ENCODE data around the gene RCN1. TPM values are rescaled to one million over a fixed set of nuclear protein-coding genes. Genes with fewer than 3 reads are reported as not detected.

Gene RCN1
- total RNA-seq, 1 donor from 2014 or later: 401 TPM

DNA sequence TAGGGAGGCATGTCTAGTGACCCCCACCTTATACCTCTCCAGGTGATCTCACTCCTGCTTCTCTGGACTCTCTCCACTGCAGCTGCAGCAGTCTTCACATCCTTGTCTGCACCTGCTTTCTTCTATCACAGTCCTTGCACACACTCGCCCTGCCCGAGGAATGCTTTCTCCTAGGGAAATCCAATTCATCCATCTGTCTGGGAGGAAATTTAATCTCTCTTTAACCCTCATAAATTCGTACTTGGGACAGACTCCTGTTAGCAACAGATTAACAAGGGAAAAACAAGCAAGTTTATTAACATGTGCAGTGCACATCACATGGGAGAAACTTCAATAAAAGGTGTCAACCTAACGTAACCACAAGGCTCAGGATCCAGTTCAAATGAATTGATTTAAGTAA is 11.3 kb upstream of the RCN1 start:
- DNase-seq (ENCODE audit: low read depth, low spot score): no peak

DNA sequence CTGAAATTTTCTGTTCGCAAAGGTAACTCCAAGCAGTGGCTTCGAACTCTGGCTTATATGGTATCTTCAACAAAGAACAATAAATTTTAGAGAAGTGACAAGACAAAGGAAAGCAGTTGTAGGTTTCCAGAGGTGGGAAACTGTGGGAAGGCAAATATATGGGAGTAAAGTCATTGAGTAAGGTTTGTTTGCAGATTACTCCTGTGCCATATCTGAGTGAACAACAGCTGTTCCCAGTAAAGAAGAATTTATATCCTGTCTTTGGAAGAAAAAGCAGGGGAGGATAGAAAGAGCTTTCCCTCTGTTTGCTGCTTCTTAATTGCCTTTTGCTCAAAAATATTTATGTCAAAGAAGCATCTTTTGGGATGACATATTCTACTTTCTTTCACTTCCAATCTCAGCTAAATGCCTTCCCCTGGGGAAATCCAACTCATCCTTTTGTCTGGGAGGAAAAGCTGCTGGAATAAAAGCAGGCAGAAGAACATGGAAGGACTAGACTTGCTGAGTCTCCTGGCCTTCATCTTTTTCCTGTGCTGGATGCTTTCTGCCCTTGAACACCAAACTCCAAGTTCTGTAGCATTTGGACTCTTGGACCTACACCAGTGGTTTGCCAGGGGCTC is 10.4 kb upstream of the RCN1 start:
- no peak for DNase-seq (ENCODE audit: low read depth, low spot score)

DNA sequence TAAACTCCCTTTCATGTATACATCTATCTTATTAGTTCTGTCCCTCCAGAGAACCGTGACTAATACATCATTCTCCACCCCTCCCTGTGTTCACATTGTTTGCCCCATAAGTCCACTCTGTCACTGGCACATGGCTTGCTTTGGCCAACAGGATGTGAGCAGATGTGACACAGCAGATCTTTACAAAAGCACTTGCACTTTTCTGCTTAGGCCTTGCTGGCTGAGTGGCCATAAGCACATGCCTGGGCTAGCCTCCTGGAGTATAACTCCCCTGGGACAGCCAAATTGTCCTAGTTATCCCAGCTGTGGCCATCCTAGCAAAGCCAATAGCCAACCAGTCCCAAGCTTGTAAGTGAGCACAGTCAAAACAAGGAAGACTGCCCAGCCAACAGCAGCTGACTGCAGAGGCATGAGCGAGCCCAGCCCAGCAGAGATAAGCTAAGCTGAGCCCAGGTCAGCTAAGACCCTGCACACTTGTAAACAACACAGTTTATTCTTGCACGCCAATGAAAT is 9.7 kb upstream of the RCN1 start:
- DNase-seq (ENCODE audit: low read depth, low spot score): no peak

DNA sequence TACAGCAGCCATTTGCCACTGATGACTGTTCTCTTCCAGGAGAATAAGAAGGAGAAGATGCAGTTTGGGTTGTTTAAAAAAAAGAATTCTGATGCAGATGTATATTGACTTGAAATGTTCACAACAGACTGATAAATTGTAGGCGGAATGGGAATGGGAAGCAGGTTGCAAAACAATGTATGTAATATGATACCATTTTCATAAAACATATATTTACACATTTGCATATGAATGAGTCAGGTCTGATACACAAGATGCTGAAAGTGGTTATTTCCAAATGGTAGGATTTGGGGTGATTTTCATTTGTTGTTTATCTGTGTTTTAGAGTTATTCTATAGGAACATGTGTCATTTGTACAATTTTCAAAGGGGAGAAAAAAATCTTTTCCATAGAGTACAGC is 9.0 kb upstream of the RCN1 start:
- DNase-seq (ENCODE audit: low read depth, low spot score): no peak

DNA sequence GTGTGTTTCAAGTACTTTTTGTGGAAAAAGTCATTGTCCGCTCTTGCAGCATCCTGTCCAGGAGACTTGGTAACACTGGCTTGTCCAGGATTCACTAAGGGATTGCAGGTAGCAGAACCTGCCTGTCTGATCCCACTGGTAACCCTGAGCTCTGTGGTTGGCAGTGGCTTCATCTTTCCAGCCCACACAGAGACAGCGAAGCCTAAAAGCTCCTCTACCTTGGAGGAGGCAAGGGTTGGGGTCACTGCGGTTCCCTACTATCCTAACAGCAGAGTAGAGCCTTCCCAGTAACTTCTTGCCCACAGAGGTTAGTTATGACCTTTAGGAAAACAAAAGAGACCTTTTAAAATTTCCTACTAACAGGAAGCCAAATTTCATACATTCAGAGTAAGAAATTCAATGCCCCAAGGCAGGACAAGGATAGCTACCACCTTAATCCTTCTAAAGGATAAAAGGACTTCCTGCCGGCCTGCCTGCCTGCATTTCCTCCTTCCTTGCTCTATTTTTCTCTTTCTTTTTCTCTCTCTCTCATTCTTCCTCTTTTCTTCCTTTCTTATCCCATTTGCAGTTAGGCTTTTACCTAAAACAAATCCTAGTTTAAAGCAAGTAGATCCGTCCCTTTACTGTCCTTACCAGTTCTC is 8.4 kb upstream of the RCN1 start:
- DNase-seq (ENCODE audit: low read depth, low spot score): no peak

DNA sequence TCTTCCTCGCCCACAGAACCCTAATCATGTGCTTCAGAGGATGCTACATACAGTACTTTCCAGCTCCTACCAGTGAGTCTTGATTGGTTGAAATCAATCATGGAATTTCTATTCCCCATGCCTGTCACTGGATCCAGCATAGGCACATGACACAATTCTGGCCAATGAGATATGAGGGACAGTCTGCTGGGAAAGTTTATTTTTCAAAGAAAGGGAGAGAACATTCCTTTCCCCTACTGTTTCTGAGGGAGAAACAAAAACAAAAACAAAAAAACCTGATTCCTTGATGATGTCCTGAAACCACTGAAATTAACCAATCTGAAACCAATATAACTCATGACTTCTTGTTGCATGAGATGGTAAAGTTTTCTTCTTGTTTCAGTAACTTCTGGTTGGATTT is 3.3 kb upstream of the RCN1 start:
- no peak for DNase-seq (ENCODE audit: low read depth, low spot score)

DNA sequence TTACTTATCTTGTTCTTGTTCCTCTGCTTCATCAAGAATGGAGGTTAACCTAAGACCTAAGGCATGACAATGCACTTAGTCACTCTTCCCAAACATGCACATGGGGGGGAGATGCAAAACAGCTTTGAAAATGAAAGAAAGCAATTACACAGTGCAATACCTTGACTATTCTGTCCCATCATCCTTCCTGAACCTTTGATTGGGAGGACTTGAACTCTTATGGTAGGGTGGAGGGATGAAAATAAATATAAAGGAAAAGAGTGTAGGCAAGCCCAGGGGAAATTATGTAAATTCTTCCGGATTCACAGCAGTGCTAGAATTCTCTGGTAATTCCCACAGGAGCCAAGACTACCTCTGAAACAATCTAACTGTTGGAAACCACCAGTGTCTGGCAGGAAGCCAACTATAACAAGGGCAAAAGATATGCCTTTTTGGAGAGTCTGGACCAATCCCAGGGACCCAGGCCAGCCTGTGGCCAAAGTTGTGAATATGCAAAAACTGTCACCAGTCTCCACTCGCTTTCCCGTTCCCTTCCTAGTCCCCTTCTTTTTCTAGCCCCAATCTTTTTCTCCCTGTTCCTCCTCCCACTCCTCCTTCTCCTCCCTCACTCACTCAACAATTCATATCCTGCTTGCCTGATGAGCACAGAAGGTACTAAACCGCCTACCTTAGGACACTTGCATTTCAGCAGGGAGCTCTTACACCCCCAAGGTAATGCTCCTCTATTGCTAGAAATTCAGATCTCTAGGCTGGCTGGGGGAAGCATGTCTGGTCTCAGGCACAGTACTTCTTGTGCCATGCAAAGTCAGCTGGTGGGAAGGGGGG is 2.5 kb upstream of the RCN1 start:
- peak; percentile 77 for DNase-seq (ENCODE audit: low read depth, low spot score)

DNA sequence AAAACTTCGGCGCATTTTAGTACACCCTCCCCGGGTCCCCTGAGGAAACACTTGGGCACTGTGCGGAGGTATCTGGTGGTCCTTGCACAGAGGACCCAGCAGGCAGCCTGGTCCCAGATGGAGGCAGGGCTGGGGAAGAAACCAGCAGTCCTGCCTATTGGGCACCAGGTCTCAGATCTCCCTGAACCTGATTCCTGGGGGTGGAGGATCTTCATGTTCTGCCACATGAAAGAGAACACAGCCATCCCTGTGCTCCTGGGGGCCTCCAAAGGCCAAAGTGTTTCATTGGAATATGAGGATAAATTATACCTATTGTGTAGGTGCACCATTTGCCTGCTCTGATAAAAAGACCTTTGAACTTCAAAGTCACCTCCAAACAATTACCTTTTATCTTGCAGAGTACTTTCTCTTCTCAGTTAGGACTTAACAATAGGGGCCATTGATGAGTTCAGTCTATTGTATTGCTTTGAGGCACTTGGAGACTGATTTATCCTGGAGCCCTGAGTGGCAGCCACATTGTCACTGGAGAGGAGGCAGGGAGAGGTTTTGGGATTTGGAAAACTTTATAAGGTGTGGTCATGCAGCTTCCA is 1.8 kb downstream of the RCN1 start:
- DNase-seq (ENCODE audit: low read depth, low spot score): no peak

DNA sequence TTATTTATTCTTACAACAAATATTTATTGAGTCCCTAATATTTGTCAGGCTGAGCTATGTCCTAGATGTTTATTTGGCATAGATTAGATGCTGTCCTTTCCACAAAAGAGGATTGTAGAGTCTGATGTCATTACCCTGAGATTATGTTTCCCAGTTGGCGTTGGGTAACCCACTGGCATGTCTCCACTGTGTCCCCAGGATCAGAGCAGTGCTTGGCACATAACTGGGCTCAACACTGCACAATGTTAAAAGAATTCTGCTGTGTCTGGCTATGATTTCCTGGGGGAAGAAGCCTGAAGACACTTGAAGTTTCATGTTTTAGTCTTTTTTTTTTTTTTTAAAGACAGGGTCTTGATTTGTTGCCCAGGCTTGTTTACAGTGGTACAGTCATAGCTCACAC is 4.0 kb downstream of the RCN1 start:
- DNase-seq (ENCODE audit: low read depth, low spot score): no peak

DNA sequence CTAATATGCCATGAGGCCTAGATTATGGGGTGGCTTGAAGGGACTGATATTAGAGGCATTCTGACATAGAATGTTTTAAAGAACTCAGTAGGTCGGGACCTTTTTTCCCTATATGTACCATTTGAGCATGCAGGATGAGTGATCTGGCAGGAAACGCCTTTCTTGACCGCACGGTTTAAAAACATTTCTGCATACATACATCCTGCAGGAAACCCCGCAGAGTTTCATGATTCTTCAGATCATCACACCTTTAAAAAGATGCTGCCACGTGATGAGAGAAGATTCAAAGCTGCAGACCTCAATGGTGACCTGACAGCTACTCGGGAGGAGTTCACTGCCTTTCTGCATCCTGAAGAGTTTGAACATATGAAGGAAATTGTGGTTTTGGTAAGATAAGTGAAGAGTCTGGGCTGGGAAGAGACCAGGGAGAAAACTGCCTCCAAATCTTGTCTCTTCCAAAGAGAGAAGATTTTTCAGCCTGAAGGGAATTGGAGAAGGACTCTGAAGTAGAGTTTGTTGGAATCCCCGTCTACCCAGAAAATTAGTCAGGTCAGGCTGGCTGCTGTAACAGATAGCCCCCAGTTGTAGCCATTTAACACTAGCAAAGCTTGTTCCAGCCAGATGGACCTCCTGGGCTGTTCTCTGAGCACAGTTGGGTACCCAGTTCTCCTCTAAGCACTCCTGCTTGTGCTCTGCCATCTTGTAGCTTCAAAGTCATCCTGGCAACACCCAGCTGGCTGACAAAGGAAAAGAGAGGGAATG is 7.4 kb downstream of the RCN1 start:
- DNase-seq (ENCODE audit: low read depth, low spot score): no peak

DNA sequence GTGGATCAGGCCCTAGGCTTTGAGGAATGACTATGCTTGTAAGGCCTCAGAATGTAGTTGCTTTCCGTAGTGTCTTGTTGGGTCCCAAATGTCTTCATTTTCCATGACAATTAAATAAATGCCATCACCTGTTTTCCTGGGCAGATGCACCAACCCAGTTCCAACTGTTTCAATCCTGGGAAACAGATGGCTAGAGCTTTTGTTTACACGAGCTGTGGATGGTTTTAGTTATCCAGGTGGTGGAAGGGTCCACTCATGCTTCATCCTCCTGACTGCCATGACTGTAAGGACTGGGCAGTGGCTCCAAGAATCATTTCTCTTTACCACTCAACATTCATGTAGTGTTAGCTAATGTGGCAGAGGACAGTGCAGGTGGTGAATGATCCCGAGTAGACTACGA is 8.6 kb downstream of the RCN1 start:
- DNase-seq (ENCODE audit: low read depth, low spot score): no peak

DNA sequence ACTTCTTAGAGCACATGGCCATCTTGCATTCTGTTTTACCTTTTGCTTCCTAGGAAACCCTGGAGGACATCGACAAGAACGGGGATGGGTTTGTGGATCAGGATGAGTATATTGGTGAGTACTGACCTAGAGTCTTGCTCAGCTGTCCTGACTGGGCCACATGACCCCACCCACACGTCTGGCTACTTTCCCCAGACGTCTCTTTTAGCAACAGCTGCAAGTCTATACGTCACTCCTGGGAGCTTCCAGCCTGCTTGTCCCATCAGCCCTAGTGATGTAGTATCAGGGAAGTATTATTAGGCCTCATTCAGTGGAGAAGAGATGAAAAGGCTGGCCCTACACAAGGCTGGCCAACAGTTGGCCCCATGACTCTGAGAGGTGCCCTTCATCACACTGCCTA is 9.6 kb downstream of the RCN1 start:
- DNase-seq (ENCODE audit: low read depth, low spot score): no peak

DNA sequence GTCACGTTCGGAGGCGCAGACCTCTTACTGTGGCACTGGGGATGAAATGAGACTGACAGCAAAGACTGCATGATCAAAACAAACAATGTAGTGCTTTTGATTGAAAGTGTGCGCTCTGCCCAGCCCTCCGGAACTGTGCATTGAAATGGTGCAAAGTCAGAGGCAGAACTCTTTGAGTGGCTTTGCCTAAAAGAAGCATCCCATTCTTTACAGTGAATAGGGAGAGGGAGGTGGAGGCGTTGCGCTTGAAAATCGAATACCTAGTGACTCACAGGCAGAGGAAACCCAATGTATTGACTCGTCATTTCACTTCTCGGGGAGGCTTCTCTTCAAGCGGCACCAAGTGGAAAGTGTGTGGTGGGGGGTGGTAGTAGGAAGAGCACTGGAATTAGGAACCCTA is 10.9 kb downstream of the RCN1 start:
- DNase-seq (ENCODE audit: low read depth, low spot score): no peak

DNA sequence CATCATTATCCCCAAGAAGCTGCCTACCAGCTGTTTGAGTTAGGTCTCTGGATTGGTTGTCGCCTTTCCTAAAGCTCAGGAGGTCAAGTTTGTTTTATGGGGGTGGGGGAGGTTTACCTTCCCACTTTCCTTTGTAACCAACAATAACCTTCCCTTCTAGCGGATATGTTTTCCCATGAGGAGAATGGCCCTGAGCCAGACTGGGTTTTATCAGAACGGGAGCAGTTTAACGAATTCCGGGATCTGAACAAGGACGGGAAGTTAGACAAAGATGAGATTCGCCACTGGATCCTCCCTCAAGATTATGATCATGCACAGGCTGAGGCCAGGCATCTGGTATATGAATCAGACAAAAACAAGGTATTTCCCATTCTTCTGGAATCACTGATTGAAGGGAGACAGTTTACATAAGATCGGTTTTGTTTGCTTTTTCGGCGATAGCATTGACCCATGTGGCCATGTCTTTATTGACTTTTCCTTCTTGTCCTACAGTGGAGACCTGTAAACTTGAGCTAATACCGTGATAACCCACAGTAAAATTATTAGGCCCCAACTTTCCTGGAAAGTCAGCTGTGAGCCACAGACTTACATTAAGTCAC is 12.3 kb downstream of the RCN1 start:
- DNase-seq (ENCODE audit: low read depth, low spot score): peak; percentile 89

DNA sequence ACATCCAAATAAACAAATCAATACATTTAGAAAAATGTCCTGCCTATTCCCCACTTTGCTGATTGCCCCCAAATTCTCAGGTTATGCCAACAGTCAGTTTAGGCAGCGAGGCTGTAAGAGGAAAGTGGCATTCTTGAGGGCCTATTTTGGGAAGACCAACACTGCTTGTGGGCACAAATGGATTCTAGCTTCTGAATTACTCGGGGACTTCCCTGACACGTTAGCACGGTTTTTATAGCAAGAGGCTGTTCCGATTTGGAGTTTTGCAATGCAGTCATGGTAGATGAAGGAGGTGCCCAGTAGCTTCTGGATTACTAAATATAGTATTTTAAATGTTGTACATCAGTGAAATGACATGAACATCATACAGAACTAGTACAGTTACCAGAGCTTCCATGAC is 13.1 kb downstream of the RCN1 start:
- no peak for DNase-seq (ENCODE audit: low read depth, low spot score)

DNA sequence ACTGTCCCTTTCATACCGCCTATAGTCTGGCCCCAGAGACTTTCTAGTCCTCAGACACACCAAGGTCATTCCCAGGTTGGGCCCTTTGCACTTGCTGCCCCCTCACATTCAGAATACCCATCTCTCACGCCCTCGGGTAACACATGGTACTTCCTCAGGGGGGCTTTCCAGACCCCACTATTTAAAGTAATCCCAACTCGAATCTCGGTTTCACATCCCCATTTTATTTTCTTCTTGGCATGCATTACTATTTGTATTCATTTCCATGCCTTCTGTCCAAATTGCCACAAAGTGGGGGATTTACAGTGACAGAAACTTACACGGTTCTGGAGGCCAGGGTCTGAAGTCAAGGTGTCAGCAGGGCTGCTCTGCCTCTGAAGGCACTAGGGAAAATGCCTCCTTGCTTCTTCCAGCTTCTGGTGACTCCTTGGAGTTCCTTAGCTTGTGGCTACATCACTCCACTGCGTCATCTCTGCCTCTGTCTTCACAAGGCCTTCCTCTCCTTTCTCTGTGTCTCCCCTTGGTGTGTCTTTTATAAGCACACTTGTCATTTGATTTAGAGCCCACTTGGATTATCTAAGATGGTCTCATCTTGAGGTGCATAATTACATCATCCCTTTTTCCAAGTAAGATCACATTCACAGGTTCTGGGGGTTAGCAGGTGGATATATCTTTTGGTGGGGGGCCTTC is 15.1 kb downstream of the RCN1 start:
- DNase-seq (ENCODE audit: low read depth, low spot score): no peak

DNA sequence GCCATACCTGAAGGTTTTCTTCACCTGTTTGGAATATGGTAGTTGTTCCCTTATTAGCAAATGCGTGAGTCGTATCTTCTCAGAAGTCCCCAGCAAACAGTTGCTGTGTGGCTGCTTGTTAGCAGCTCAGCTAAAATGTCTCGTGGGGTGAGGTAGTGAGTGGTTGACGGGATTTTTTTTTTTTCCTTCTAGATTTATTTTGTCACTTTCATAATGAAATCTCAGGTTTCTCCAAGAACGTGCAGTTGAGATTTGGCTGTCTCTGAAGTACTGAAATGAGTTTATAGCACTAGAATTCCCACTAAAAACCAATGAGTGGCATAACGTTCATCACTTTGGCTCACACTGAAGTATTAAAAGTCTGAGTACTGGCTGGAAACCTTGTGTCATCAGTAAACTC is 16.8 kb downstream of the RCN1 start:
- DNase-seq (ENCODE audit: low read depth, low spot score): no peak

DNA sequence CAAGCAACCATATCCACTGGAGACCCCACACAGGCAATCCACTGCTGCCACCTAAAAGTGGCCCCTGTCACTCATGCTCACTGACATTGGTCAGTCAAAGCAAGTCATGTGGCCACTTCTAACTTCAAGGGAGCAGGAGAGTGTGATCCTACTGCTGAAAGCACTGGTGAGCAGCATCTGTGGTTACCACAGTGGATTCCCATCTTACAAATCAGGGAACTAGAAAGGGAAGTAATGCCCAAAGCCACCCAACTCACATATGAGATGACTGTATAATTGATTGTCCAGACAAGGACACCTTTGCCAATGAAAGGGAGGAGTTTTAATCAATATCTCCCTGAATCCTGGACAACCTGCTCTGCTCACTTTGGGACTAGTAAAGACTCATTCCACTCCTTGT is 17.7 kb downstream of the RCN1 start:
- DNase-seq (ENCODE audit: low read depth, low spot score): no peak

DNA sequence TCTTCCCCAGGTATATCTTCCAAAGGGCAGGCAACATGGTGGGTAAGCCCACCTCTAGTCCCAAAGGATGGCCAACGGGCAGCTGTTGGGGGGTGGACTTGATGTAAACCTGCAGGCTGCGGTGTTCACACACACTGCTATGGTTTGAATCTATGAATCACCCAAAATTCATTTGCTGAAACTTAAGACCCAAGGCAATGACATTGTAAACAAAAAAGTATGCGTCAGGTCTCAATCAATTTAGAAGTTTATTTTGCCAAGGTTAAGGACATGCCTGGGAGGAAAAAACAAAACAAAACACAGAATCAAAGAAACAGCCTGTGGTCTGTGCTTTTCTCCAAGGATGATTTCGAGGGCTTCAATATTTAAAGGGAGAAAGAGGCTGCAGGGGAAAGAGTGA is 18.3 kb downstream of the RCN1 start:
- no peak for DNase-seq (ENCODE audit: low read depth, low spot score)

DNA sequence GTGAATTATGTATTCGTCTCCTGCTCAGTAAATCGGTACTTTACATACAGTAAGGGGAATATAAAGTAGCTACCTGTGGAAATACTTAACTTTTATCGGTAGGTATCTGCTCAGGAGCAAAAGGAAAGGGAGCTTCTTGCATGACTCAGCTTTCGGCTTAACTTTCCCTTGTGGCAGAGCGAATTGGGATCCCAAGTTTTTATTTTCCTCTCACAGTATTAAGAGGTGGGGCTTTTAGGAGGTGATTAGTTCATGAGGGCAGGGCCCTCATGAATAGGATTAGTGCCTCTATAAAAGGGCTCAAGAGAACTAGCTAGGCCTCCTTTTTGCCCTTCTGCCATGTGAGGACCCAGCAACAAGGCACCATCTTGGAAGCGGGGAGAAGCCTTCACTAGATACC is 18.7 kb downstream of the RCN1 start:
- no peak for DNase-seq (ENCODE audit: low read depth, low spot score)
